Endothelial cell of umbilical vein (primary cell): Measurements from ENCODE around the gene HNRNPCL4.
"Not testable (repeated sequence)": the region's sequence is repeated elsewhere in the genome, so short reads cannot be mapped to it uniquely, and the experiment has no call there.

Experiments used
- CTCF ChIP-seq, 2 donors: IDR thresholded peaks; 1 replicate in 1 of 2; 2 replicates in 1 of 2; pipeline ENCODE4 v1.5.1; 2011; ENCODE audit warnings: low read length in 2 of 2, mild to moderate bottlenecking in 2 of 2, moderate library complexity in 2 of 2, control low read depth in 1 of 2, inconsistent platforms in 1 of 2, low read depth in 1 of 2; ENCODE audit not compliant: insufficient read depth in 1 of 2; ENCODE audit errors: extremely low read depth in 1 of 2
- EZH2 ChIP-seq: IDR thresholded peaks from 2 replicates; pipeline ENCODE4 v1.6.1; 2012; ENCODE audit warnings: borderline replicate concordance, low read depth, mild to moderate bottlenecking, moderate library complexity, low read length, inconsistent platforms; ENCODE audit not compliant: severe bottlenecking
- FOS ChIP-seq: IDR thresholded peaks from 2 replicates; pipeline ENCODE4 v1.6.1; 2011; ENCODE audit warnings: mild to moderate bottlenecking, low read length, moderate library complexity, borderline replicate concordance; ENCODE audit not compliant: insufficient read depth
- GATA2 ChIP-seq: IDR thresholded peaks from 2 replicates; pipeline ENCODE4 v1.7.0; 2011; ENCODE audit warnings: low read depth, mild to moderate bottlenecking, moderate library complexity, mixed read lengths, low read length; ENCODE audit not compliant: insufficient read length, insufficient read depth
- MAX ChIP-seq: IDR thresholded peaks from 2 replicates; pipeline ENCODE4 v1.6.1; 2011; ENCODE audit not compliant: insufficient read depth, insufficient read length
- MYC ChIP-seq: IDR thresholded peaks from one replicate; pipeline ENCODE4 v1.6.1; 2011; ENCODE audit warnings: mild to moderate bottlenecking, low read depth, low read length
- POLR2A ChIP-seq: IDR thresholded peaks from 2 replicates; pipeline ENCODE4 v1.6.1; 2012; ENCODE audit warnings: low read depth, mild to moderate bottlenecking, control low read depth, low read length
- POLR2AphosphoS5 ChIP-seq: IDR thresholded peaks from 2 replicates; pipeline ENCODE4 v1.6.1; 2012; ENCODE audit warnings: low read depth, mild to moderate bottlenecking, control low read depth, low read length, moderate library complexity; ENCODE audit not compliant: insufficient read depth

DNA sequence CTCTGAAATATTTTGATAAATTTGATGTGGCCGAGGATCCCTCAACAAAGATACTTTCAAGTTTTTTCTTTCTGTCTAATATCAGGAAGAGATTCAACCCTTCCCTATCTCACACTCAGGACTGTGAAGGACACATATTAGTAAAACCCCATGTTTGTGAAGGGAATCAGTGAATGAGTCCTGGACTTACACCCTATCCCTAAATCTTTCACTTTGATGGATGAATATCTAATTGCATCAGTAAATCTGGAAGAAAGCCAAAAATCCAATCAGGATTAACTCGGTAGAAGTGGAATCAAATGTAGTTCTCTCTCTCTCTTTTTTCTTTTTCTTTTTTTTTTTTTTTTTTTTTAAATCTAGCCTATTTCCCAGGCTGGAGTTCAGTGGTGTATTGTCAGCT lies 6.1 kb upstream of the HNRNPCL4 start, which contains the start of gene PRAMEF9:
- TF ChIP-seq GATA2; EZH2; CTCF (IDR thresholded peaks at IDR 0.05; ENCODE audit: extremely low read depth in 1 of 2, insufficient read depth in 1 of 2, low read depth in 1 of 2, low read length in 2 of 2); MYC; POLR2A; MAX; POLR2AphosphoS5; FOS: not testable (repeated sequence)
